ENCODE results near the gene CENATAC. TPM values are rescaled to one million over a fixed set of nuclear protein-coding genes. Genes with fewer than 3 reads are reported as not detected.

The CENATAC gene
- polyA plus RNA-seq, 1 donor from 2014 or later = 70.3 TPM

- no peaks in the 10 kb centered on the region for H3K27me3 ChIP-seq (ENCODE audit: insufficient read depth, low read depth, low read length)
- H3K4me2 ChIP-seq (ENCODE audit: low read length) = no peak overlapping the region
- H3K36me3 ChIP-seq (ENCODE audit: insufficient read depth, low read length) = no peaks in the 10 kb centered on the region
- no peak overlapping the region for H3K4me3 ChIP-seq (ENCODE audit: low read length)
- H3K27ac ChIP-seq (ENCODE audit: low read length) = no peak overlapping the region
- no peaks in the 10 kb centered on the region for H3K9me2 ChIP-seq (ENCODE audit: insufficient read depth, low read length)
- no peaks in the 10 kb centered on the region for H3K9me3 ChIP-seq (ENCODE audit: low read length)
- no peak overlapping the region for H2AFZ ChIP-seq (ENCODE audit: low read depth, low read length)
- no peak for TF ChIP-seq EZH2 (IDR thresholded peaks at IDR 0.05; ENCODE audit: borderline replicate concordance, insufficient read depth, low read length, poor library complexity, severe bottlenecking)
- no peak for TF ChIP-seq RAD21 (conservative IDR thresholded peaks at IDR 0.05)
- TF ChIP-seq TAF1 (IDR thresholded peaks at IDR 0.05; ENCODE audit: low read depth) = no peak
- TF ChIP-seq SMC3 (conservative IDR thresholded peaks at IDR 0.05; ENCODE audit: poor library complexity) = no peak
- TF ChIP-seq REST (IDR thresholded peaks at IDR 0.05; ENCODE audit: borderline replicate concordance) = no peak
- TF ChIP-seq EP300 (conservative IDR thresholded peaks at IDR 0.05; ENCODE audit: poor library complexity, severe bottlenecking) = no peak
- no peak for TF ChIP-seq POLR2AphosphoS5 (IDR thresholded peaks at IDR 0.05)
- no peak for TF ChIP-seq CTCF (IDR thresholded peaks at IDR 0.05; ENCODE audit: poor library complexity, severe bottlenecking)
- TF ChIP-seq MXI1 (conservative IDR thresholded peaks at IDR 0.05; ENCODE audit: poor library complexity, severe bottlenecking) = no peak
- no peaks in the 10 kb centered on the region for H4K20me1 ChIP-seq (ENCODE audit: insufficient read depth)
- H3K79me2 ChIP-seq (replicated peaks; ENCODE audit: insufficient read depth, low read length) = no peaks in the 10 kb centered on the region
- H3K9ac ChIP-seq (ENCODE audit: low read length) = no peak overlapping the region
- peaks cover under 1% of the 10 kb centered on the region for H3F3A ChIP-seq (ENCODE audit: insufficient read depth, low read length, poor library complexity, severe bottlenecking)
These were observed 40.0 kb upstream of the CENATAC start for GRCh38 chr11:118957968-118958367.

- H3K4me2 ChIP-seq (ENCODE audit: low read length) = no peak overlapping the region
- H3F3A ChIP-seq (ENCODE audit: insufficient read depth, low read length, poor library complexity, severe bottlenecking) = no peaks in the 10 kb centered on the region
- H3K27ac ChIP-seq (ENCODE audit: low read length) = no peak overlapping the region
- H3K79me2 ChIP-seq (replicated peaks; ENCODE audit: insufficient read depth, low read length) = no peaks in the 10 kb centered on the region
- no peak overlapping the region for H3K4me3 ChIP-seq (ENCODE audit: low read length)
- no peaks in the 10 kb centered on the region for H3K9me3 ChIP-seq (ENCODE audit: low read length)
- no peaks in the 10 kb centered on the region for H4K20me1 ChIP-seq (ENCODE audit: insufficient read depth)
- no peaks in the 10 kb centered on the region for H3K36me3 ChIP-seq (ENCODE audit: insufficient read depth, low read length)
- TF ChIP-seq CTCF (IDR thresholded peaks at IDR 0.05; ENCODE audit: poor library complexity, severe bottlenecking) (no peak), POLR2AphosphoS5 (IDR thresholded peaks at IDR 0.05) (no peak), MXI1 (conservative IDR thresholded peaks at IDR 0.05; ENCODE audit: poor library complexity, severe bottlenecking) (no peak), REST (IDR thresholded peaks at IDR 0.05; ENCODE audit: borderline replicate concordance) (no peak)
- no peak overlapping the region for H3K9ac ChIP-seq (ENCODE audit: low read length)
- H3K9me2 ChIP-seq (ENCODE audit: insufficient read depth, low read length) = no peaks in the 10 kb centered on the region
- no peaks in the 10 kb centered on the region for H3K27me3 ChIP-seq (ENCODE audit: insufficient read depth, low read depth, low read length)
- no peak overlapping the region for H2AFZ ChIP-seq (ENCODE audit: low read depth, low read length)
These were observed 39.4 kb upstream of the CENATAC start for GRCh38 chr11:118958577-118958976.

All from neural cell (in vitro differentiated cells).